ENCODE results near the gene PBLD. TPM values are rescaled to one million over a fixed set of nuclear protein-coding genes. Genes with fewer than 3 reads are reported as not detected.
A peak's percentile ranks its signal among the peaks of the same experiment; 100 is the strongest.
"Not testable (repeated sequence)": the region's sequence is repeated elsewhere in the genome, so short reads cannot be mapped to it uniquely, and the experiment has no call there.

Gene PBLD
- total RNA-seq, 2 donors from 2014 or later: 0.34 to 1.7 TPM

DNA sequence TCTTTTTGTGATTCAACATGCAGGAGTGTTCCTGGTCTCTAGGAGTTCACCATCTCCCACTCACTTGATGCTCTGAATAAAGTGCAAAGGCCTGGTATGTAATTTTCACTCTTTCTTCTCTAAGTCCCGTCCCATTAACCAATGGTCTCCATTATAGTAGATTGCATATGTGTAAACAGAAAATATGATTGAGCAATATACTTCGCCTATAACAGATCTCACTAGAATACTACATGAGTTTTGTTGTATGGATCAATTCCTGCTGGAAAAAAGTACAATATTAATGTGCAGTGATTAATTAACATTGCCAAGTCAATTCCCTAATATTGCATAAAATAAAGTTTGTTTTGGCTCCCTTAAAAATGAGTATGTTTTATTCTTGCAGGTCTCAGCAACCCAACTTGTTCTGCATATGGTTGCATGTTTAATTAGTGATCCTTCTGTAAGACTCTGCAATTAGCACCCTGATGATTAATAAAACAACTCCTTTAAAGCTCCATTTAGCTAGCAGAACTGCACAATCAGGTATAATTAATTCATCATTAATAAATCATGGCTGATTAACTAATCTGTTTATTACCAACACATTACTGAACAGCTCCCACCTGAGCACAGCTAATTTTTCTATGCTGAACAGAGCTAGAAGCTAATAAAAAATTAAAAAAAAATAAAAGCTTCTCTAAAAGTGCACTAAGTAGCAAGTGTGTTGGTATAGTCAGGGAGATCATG is 63.0 kb downstream of the PBLD start:
- Mint-ChIP-seq H3K36me3 (peaks cover 0 to 1% of the 10 kb centered on the region in 2 donors), H3K9me3 (peaks cover 0 to under 1% of the 10 kb centered on the region in 2 donors), H3K27ac (no peak overlapping the region)
- DNase-seq (ENCODE audit: low spot score in 2 of 2): no peak
- ATAC-seq: no peak

DNA sequence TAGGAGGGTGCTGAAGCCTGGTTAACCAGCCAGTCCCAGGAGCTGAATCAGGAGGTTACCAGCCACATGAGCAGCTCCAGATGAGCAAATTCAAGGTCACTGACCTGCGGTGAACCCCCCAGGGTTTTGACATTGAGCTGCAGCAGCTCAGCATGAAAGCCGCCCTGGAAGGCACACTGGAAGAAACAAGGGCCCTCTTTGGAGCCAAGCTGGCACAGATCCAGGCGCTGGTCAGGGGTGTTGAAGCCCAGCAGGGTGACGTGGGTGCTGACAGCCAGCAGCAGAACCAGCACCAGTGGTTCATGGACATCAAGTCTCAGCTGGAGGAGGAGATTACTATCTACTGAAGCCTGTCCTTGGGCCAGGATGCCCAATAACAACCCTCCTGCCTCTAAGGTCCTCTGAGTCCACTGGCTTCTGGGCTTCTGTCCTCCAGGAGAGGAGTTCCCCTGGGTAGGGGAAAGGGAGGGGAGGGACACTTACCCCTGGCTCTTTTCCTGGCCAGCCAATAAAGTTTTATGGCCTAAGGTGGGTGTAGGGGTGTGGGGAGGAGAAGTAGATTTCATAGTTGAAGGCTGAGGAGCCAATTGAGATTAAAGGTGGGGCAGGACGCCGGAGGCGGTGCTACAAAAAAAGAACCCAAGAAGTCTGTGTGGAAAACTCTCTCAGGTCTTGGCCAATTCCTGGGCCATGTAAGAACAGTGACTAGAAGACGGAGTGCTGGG is 71.4 kb downstream of the PBLD start:
- DNase-seq (ENCODE audit: low spot score in 2 of 2) (no peak), ATAC-seq (no peak)
- Mint-ChIP-seq H3K36me3 (peaks cover 0 to 7% of the 10 kb centered on the region in 2 donors), H3K9me3 (peaks cover 4 to 11% of the 10 kb centered on the region in 2 donors), H3K27ac (no peak overlapping the region)

DNA sequence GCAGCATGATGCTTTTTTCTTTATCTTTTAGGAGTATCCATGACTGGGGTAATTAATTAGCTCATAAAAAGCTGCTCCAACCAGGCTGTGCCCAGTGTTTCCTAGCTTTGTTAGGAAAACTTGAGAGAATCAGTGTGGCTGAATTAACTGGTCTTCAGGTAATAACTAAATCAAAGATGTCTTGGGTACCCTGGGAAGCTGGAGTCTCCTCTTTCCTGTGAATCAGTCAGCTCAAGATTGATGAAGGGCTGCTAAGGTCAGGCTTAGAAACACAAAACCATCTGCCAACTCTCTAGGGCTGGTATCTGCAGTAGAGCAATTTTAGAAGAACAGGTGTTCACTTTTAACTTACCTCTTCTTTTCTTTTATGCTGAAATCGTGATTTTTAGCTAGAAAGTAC is 79.4 kb downstream of the PBLD start:
- H3K27ac Mint-ChIP-seq: no peak overlapping the region
- no peaks in the 10 kb centered on the region for H3K9me3 Mint-ChIP-seq
- DNase-seq (ENCODE audit: low spot score in 2 of 2) (no peak), ATAC-seq (no peak)
- no peaks in the 10 kb centered on the region for H3K36me3 Mint-ChIP-seq

DNA sequence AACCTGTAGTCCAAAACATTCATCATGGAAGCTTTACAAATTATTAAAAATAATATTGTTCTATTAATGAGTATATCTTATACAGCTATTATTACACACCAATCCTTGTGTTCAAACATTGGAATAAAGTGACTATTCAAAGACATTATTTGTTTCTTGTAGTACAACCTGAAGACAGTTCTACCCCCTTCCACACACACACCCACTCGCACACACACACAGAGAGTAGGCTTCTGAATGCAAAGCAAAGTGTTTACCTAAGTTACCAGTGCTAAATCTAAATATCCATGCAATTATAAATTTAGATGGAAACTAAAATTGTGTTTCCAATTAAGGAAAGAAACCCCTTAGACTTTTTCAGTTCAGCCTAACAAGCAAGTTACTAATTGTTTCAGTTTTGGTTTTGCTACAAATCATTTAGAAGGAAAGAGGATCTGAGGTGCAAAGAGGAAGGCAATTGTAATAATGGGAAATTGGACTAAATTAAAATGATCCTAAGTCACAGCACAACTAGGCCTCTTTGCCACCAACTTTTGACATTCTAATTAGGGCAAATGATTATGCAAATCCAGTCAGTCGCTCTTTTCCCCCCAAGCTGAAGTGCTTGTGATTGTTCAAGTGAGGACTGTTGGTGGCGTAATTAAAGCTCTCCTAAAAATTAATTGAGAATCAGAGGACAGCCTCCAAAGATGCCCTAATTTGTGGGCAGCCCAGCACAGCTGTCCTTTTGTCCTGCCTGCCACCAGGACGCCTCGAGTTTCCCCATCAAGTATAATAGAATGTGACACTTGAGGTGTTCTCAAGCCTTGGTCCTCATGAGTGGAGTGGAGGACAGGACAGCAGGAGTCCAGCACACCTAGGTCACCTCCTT is 80.9 kb downstream of the PBLD start:
- ATAC-seq (no peak), DNase-seq (ENCODE audit: low spot score in 2 of 2) (no peak)
- Mint-ChIP-seq H3K27ac (no peak overlapping the region), H3K36me3 (no peaks in the 10 kb centered on the region), H3K9me3 (no peaks in the 10 kb centered on the region)

DNA sequence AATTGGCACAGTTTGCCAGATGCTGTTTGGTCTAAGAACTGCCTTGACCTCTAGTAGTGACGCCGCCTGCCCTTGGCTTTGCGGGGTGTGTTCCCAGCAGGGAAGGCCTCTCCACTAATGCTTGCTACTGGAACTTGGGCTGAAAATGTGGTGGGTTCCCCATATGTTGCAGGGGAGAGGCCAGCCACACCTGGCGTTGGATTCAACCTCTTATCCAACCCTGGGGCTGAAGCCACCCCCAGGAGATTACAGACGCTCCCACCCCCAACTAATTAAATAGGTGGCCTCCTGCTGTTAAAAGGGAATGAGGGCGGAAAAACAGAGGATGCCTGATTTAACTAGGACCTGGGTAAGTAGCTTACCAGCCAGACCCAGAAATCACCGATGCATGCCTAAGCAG is 81.6 kb downstream of the PBLD start:
- no peak for ATAC-seq
- H3K27ac Mint-ChIP-seq: no peak overlapping the region
- DNase-seq (ENCODE audit: low spot score in 2 of 2): no peak
- no peaks in the 10 kb centered on the region for H3K36me3 Mint-ChIP-seq
- no peaks in the 10 kb centered on the region for H3K9me3 Mint-ChIP-seq

DNA sequence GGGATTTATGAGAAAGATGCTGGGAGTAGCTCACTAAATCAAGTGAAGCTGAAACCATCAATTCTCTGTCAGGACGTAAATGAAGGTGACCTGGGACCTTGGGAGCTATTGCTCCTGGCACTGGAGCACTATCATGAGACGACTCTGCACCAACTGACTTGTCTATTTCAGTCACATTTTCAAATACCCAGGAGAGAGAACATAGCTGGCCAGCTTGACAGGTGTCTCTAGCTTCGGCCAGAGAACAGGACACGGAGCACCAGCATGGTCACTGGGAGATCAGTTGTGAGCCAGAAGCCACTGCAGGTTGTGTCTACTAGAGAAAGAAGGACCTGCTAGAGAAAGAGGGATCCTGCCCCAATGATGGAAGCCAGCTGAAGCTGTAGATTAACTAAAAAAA is 83.4 kb downstream of the PBLD start:
- Mint-ChIP-seq H3K9me3 (no peaks in the 10 kb centered on the region), H3K36me3 (no peaks in the 10 kb centered on the region), H3K27ac (no peak overlapping the region)
- no peak for ATAC-seq
- no peak for DNase-seq (ENCODE audit: low spot score in 2 of 2)

DNA sequence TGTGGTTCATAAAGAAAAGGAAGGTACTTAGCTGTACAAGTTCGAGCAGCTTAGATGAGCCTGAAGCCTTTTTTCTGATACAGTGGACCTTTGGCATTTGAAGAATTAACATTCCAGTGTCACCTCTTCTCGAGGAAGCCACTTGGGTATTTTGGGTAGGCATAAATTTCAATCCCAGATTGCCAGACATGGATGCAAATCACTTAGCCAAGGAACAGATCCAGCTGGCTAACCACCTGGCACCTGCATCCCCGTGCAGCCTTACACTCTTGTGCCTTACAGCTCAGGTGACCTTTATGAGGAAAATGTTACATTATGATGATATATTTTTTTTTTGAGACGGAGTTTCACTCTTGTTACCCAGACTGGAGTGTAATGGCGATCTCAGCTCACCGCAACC is 84.8 kb downstream of the PBLD start:
- ATAC-seq (no peak), DNase-seq (ENCODE audit: low spot score in 2 of 2) (no peak)
- Mint-ChIP-seq H3K27ac (no peak overlapping the region), H3K36me3 (no peaks in the 10 kb centered on the region), H3K9me3 (no peaks in the 10 kb centered on the region)

DNA sequence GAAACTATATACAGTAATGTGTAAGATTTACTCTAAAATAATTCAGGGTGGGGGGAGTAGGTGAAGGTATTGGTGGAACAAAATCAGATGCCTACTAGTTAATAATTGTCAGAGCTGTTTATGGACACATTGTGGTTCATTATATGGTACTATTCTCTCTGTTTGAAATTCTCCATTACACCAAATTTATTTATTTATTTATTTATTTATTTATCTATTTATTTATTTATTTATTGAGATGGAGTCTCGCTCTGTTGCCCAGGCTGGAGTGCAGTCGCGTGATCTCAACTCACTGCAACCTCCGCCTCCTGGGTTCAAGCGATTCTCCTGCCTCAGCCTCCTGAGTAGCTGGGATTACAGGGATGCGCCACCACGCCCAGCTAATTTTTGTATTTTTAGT is 86.3 kb downstream of the PBLD start:
- not testable (repeated sequence) for ATAC-seq; DNase-seq (ENCODE audit: low spot score in 2 of 2); H3K9me3 Mint-ChIP-seq; H3K36me3 Mint-ChIP-seq; H3K27ac Mint-ChIP-seq

DNA sequence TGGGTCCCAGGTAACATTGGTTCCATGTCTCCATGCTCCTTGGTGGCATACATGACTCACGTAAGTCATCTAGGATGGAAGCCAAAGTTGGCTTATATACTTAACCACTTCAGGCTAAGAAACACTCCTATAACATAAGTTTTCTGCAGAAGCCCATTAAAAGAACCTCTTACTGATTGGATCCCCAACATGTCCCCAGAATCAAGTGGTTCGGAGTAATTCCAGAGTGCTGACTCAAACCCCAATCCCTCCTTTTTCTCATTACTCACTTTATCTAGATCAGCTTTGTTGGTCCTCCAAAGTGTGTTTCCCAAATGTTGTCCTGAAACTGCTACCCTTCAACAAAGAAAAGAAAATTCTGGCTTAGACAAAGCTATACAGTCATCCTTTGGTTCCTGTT is 90.7 kb downstream of the PBLD start:
- no peaks in the 10 kb centered on the region for H3K36me3 Mint-ChIP-seq
- H3K9me3 Mint-ChIP-seq: no peaks in the 10 kb centered on the region

DNA sequence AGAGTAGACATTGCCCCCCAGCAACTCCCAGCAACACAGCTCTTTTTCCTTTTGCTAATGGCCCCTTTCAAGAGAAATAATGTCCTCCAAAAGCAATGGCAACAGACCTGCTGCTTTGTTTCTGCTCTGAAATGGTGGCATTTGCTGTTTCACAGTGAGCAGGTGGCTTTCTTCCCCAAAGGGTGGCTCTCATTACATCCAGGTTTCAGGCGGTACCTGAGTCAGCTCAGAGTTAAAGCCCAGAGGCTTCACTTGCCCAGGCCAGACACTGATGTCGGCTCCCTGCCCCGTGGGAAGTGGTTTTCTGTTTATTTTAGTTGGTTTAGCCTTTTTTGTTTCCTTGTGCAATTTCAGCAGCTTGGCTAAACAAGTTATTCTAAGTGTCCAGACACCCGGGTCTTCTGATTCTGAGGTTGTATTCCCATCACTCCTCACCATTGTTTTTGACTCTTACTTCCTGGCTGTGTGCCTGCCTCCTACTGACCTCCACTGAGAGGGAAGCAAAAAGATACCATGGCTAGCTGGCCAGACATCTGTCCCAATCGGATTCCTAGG is 93.1 kb downstream of the PBLD start:
- ATAC-seq (no peak), DNase-seq (ENCODE audit: low spot score in 2 of 2) (no peak)
- no peaks in the 10 kb centered on the region for H3K9me3 Mint-ChIP-seq
- no peaks in the 10 kb centered on the region for H3K36me3 Mint-ChIP-seq
- H3K27ac Mint-ChIP-seq: no peak overlapping the region

More for the DNA sequence above, 90.7 kb downstream of the PBLD start:
- DNase-seq (ENCODE audit: low spot score in 2 of 2) (no peak), ATAC-seq (no peak)
- H3K27ac Mint-ChIP-seq: no peak overlapping the region

DNA sequence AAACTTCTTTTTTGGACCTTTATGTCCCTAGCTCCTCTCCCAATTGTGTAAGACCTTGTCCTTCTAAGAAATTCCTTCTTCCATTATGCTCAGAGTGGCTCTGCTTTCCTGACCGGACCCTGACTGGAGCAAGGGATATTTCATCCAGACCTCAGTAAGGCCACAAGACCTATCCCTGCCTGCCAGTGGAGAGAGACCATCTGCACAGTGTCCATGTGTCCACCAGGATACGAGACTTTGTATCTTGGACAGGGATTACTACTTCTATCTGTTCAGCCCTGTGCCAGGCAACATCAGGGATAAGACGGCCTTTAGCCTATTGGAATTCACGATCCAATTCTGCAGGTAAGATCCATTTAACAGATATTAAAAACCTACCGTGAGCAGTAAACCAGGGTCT is 93.7 kb downstream of the PBLD start:
- H3K27ac Mint-ChIP-seq: no peak overlapping the region
- no peaks in the 10 kb centered on the region for H3K9me3 Mint-ChIP-seq
- ATAC-seq (no peak), DNase-seq (ENCODE audit: low spot score in 2 of 2) (no peak)
- H3K36me3 Mint-ChIP-seq: no peaks in the 10 kb centered on the region

DNA sequence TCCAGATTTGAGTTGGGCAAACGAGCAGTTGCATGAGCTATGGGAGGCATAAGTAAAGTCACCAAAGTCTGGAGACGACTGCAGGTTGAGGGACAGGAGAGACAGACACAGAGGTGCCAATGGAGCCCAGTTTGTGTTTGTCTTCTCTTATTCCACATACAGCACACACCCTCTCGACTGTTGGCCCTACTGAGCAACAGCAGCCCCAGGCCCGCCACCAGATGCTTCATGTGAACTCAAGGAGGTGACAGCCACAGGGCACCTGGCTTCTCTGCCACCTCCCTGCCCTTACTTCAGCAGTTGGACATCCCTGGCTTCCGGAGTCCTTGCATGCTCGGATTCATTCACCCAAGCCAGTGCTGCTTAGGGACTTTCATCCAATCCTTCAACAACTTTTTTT is 94.4 kb downstream of the PBLD start:
- no peaks in the 10 kb centered on the region for H3K9me3 Mint-ChIP-seq
- no peak for DNase-seq (ENCODE audit: low spot score in 2 of 2)
- ATAC-seq: no peak
- H3K27ac Mint-ChIP-seq: no peak overlapping the region
- no peaks in the 10 kb centered on the region for H3K36me3 Mint-ChIP-seq

DNA sequence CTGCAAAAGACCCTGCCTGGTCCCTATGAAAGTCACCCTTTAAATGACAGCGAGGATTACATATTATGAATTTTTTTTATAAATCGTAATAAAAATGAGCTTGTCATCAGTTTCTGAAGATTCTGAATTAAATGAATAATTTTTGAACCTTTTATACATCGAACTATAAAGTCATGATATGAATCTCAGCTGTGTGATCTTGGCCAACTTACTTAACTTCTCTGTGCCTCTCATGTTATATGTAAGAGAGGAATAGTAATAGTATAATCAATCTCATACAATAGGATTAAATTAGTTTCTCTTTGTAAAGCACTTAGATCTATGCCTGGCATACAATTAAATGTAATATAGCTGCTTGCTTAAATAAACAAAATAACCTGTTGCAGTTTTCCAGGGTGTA is 95.6 kb downstream of the PBLD start:
- H3K36me3 Mint-ChIP-seq: no peaks in the 10 kb centered on the region
- DNase-seq (ENCODE audit: low spot score in 2 of 2) (no peak), ATAC-seq (no peak)
- no peaks in the 10 kb centered on the region for H3K9me3 Mint-ChIP-seq
- H3K27ac Mint-ChIP-seq: peak overlapping the region in 1 of 2 donors; percentile 29

DNA sequence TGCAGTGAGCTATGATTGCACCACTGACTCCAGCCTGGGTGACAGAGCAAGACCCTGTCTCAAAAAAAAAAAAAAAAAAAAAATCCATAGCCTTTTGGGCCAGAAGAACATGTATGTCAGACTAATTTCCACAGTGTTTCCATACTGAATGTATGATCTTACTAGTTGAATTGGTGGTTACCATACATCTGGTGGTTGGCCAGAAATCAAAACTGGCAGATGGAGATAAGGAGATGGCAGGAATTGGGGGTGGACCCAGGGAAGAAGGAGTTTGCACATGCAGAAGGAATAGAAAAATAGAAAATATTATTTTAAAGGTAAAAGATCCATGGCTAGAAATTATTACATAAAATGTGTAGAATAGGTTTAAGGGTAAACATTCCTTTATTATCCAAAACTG is 97.1 kb downstream of the PBLD start:
- no peaks in the 10 kb centered on the region for H3K9me3 Mint-ChIP-seq
- no peak for DNase-seq (ENCODE audit: low spot score in 2 of 2)
- no peak for ATAC-seq
- no peaks in the 10 kb centered on the region for H3K36me3 Mint-ChIP-seq
- H3K27ac Mint-ChIP-seq: no peak overlapping the region

DNA sequence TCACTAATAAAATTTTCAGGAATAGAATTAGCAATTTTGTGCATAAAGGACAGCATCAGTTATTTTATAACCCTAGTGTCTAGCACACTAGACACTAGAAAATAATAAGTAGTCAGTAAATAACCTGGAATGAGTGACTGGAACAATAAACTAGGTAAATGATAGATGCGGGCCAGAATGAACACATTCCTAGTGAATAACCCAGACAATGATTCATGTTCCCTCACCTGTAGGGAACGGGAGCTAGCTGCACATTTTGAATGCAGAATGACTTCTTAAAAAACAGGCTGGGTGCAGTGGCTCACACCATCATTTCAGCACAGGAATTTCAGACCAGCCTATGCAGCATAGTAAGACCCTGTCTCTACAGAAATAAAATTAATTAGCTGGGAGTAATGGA is 97.6 kb downstream of the PBLD start:
- no peak for DNase-seq (ENCODE audit: low spot score in 2 of 2)
- no peak overlapping the region for H3K27ac Mint-ChIP-seq

DNA sequence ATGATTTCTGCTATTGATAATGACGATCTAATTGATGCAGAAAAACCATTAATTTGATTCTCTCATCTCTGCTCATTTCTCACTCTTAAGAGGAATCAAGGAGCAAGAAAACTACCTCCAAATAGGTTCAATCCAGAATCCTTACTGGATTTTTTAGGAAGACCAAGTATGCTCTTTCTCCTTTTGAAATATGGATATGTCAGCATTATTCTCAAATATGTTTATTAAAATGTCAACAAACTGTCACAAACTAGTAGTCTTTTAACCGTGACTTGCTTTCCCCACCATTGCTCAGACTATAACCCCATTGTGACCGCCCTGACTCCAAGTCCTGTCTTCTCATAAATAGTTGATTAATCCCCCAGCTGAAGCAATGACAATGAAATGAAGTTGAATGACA is 99.7 kb downstream of the PBLD start:
- ATAC-seq (no peak), DNase-seq (ENCODE audit: low spot score in 2 of 2) (no peak)
- Mint-ChIP-seq H3K36me3 (no peaks in the 10 kb centered on the region), H3K9me3 (no peaks in the 10 kb centered on the region), H3K27ac (no peak overlapping the region)

More for the DNA sequence above, 97.6 kb downstream of the PBLD start:
- Mint-ChIP-seq H3K9me3 (no peaks in the 10 kb centered on the region), H3K36me3 (no peaks in the 10 kb centered on the region)
- ATAC-seq: no peak

All from activated naive CD4-positive, alpha-beta T cell treated with anti-CD3 and anti-CD28 coated beads, Interleukin-2, amount 50 U/mL, for 72 hours (primary cell).